HFFc6 (cell line): Measurements from ENCODE around the gene ZNF445. TPM values are rescaled to one million over a fixed set of nuclear protein-coding genes. Genes with fewer than 3 reads are reported as not detected.

Experiments
- DNase-seq: peaks from one replicate; pipeline ENCODE4 v3.0.0-alpha.2; 2018
- H3K27ac Mint-ChIP-seq: 2 replicates; pipeline ENCODE4 v1.8.0; 2020; ENCODE audit warnings: mild to moderate bottlenecking, mixed read lengths
- H3K27me3 Mint-ChIP-seq: 2 replicates; pipeline ENCODE4 v1.8.0; 2021; ENCODE audit warnings: mild to moderate bottlenecking, moderate library complexity, mixed read lengths; ENCODE audit not compliant: insufficient read depth
- H3K36me3 Mint-ChIP-seq: 2 replicates; pipeline ENCODE4 v1.8.0; 2021; ENCODE audit warnings: low read depth, mixed read lengths
- H3K4me1 Mint-ChIP-seq: 2 replicates; pipeline ENCODE4 v1.8.0; 2020; ENCODE audit warnings: low read depth, mixed read lengths
- H3K4me3 Mint-ChIP-seq: 2 replicates; pipeline ENCODE4 v1.8.0; 2020; ENCODE audit warnings: mild to moderate bottlenecking, moderate library complexity, mixed read lengths
- H3K9me3 Mint-ChIP-seq: 2 replicates; pipeline ENCODE4 v1.8.0; 2020; ENCODE audit warnings: mild to moderate bottlenecking, mixed read lengths
- CTCF ChIP-seq: fragments of 200-600 bp; sonication (generic); IDR thresholded peaks from 2 replicates; pipeline ENCODE4 v1.5.0; 2021; ENCODE audit warnings: antibody characterized with exemption, mild to moderate bottlenecking
- total RNA-seq, 6 experiments: library from RNA; stranded (reverse); fragmentation: NEBNext Ultra II Directional; extraction: Animal tissue kit (Norgen Biotek cat#: 25700); gene quantifications; 2 replicates in 1 of 6; 3 replicates in 5 of 6; pipeline ENCODE4 v1.2.3, GENCODE V29; 2021

The ZNF445 gene
- total RNA-seq, 6 experiments from 2014 or later, result 11.5 to 13.0 (median 12.5) TPM

- no peak for TF ChIP-seq CTCF
- H3K27ac Mint-ChIP-seq, result no peak overlapping the region
- no peaks in the 10 kb centered on the region for H3K9me3 Mint-ChIP-seq
- H3K4me3 Mint-ChIP-seq, result no peak overlapping the region
- H3K36me3 Mint-ChIP-seq, result no peaks in the 10 kb centered on the region
- no peak for DNase-seq
- peaks cover 7% of the 10 kb centered on the region for H3K27me3 Mint-ChIP-seq
- H3K4me1 Mint-ChIP-seq, result peaks cover 5% of the 10 kb centered on the region; the same call in 1 of the 2 replicates
Measured at GRCh38 chr3:44516230-44516629, 38.8 kb upstream of the ZNF445 start.

- no peaks in the 10 kb centered on the region for H3K9me3 Mint-ChIP-seq
- no peak for DNase-seq
- H3K4me1 Mint-ChIP-seq, result peaks cover 18% of the 10 kb centered on the region
- no peak overlapping the region for H3K4me3 Mint-ChIP-seq
- H3K27me3 Mint-ChIP-seq, result peaks cover 4% of the 10 kb centered on the region
- TF ChIP-seq CTCF, result no peak
- no peaks in the 10 kb centered on the region for H3K36me3 Mint-ChIP-seq
- H3K27ac Mint-ChIP-seq, result no peak overlapping the region
Measured at GRCh38 chr3:44513513-44513912, 36.0 kb upstream of the ZNF445 start.

- Mint-ChIP-seq H3K27ac (peak overlapping the region; percentile 91), H3K27me3 (peaks cover 3% of the 10 kb centered on the region; the same call in 1 of the 2 replicates), H3K9me3 (peaks cover 2% of the 10 kb centered on the region), H3K4me3 (peak overlapping the region; percentile 92), H3K36me3 (peaks cover 13% of the 10 kb centered on the region), H3K4me1 (peaks cover 18% of the 10 kb centered on the region)
- no peak for TF ChIP-seq CTCF
- DNase-seq, result no peak
Measured at GRCh38 chr3:44511238-44511566, 33.7 kb upstream of the ZNF445 start.

GRCh38 chr3:44510000-44510368 lies 32.5 kb upstream of the ZNF445 start:
- DNase-seq, result no peak
- H3K27me3 Mint-ChIP-seq, result peaks cover 2% of the 10 kb centered on the region; the same call in 1 of the 2 replicates
- peak overlapping the region; percentile 91; the same call in 1 of the 2 replicates for H3K27ac Mint-ChIP-seq
- TF ChIP-seq CTCF, result no peak
- peaks cover 18% of the 10 kb centered on the region for H3K4me1 Mint-ChIP-seq
- peaks cover 14% of the 10 kb centered on the region for H3K9me3 Mint-ChIP-seq
- peak overlapping the region; percentile 92 for H3K4me3 Mint-ChIP-seq
- H3K36me3 Mint-ChIP-seq, result peaks cover 25% of the 10 kb centered on the region

- H3K4me3 Mint-ChIP-seq, result peak overlapping the region; percentile 92
- H3K9me3 Mint-ChIP-seq, result peaks cover 15% of the 10 kb centered on the region
- peaks cover 18% of the 10 kb centered on the region for H3K4me1 Mint-ChIP-seq
- DNase-seq, result no peak
- H3K36me3 Mint-ChIP-seq, result peaks cover 27% of the 10 kb centered on the region
- TF ChIP-seq CTCF, result no peak
- H3K27ac Mint-ChIP-seq, result peak overlapping the region; percentile 91; the same call in 1 of the 2 replicates
- no peaks in the 10 kb centered on the region; the same call in 1 of the 2 replicates for H3K27me3 Mint-ChIP-seq
Measured at GRCh38 chr3:44509393-44509921, 32.0 kb upstream of the ZNF445 start.

- H3K4me3 Mint-ChIP-seq, result no peak overlapping the region
- DNase-seq, result no peak
- no peaks in the 10 kb centered on the region for H3K27me3 Mint-ChIP-seq
- H3K4me1 Mint-ChIP-seq, result peaks cover 18% of the 10 kb centered on the region
- H3K27ac Mint-ChIP-seq, result no peak overlapping the region
- no peak for TF ChIP-seq CTCF
- peaks cover 35% of the 10 kb centered on the region for H3K9me3 Mint-ChIP-seq
- peaks cover 45% of the 10 kb centered on the region for H3K36me3 Mint-ChIP-seq
Measured at GRCh38 chr3:44506961-44507360, 29.5 kb upstream of the ZNF445 start.
